Keratinocyte (primary cell): Measurements from ENCODE around the gene ALPI. TPM values are rescaled to one million over a fixed set of nuclear protein-coding genes. Genes with fewer than 3 reads are reported as not detected.
"Not testable (repeated sequence)": the region's sequence is repeated elsewhere in the genome, so short reads cannot be mapped to it uniquely, and the experiment has no call there.

Source experiments
- DNase-seq: peaks from one replicate; pipeline ENCODE4 v3.0.0-alpha.2; 2011; ENCODE audit warnings: low read depth, missing footprints, low spot score
- FAIRE-seq: peaks from 2 replicates; lab custom pipeline; 2011; peaks lifted over from hg19 to GRCh38; lab: Jason Lieb, UNC
- H2AFZ ChIP-seq: 2 replicates; pipeline ENCODE4 v1.6.0; 2012; ENCODE audit warnings: low read length, control low read depth, inconsistent platforms; ENCODE audit not compliant: control insufficient read depth
- H3K27ac ChIP-seq: 2 replicates; pipeline ENCODE4 v1.5.1; 2011; ENCODE audit warnings: low read length; ENCODE audit not compliant: control insufficient read depth, insufficient read depth
- H3K27me3 ChIP-seq: 3 replicates; pipeline ENCODE4 v1.6.0; 2011; ENCODE audit warnings: low read length; ENCODE audit not compliant: control insufficient read depth, insufficient read depth; ENCODE audit errors: extremely low read depth
- H3K36me3 ChIP-seq, 2 experiments: 2 replicates in 1 of 2; 3 replicates in 1 of 2; pipeline ENCODE4 v1.5.1; 2011; ENCODE audit warnings: low read length in 2 of 2, mild to moderate bottlenecking in 1 of 2; ENCODE audit not compliant: control insufficient read depth in 2 of 2, insufficient read depth in 2 of 2; ENCODE audit errors: extremely low read depth in 1 of 2
- H3K4me1 ChIP-seq: 3 replicates; pipeline ENCODE4 v1.5.1; 2011; ENCODE audit warnings: low read length; ENCODE audit not compliant: control insufficient read depth, insufficient read depth; ENCODE audit errors: extremely low read depth
- H3K4me2 ChIP-seq: 3 replicates; pipeline ENCODE4 v1.6.0; 2011; ENCODE audit warnings: low read depth, low read length; ENCODE audit not compliant: control insufficient read depth, insufficient read depth; ENCODE audit errors: extremely low read depth
- H3K4me3 ChIP-seq, 3 experiments: fragments of 200-600 bp in 1 of 3; sonication (generic) in 1 of 3; 2 replicates in 2 of 3; 3 replicates in 1 of 3; pipeline ENCODE4 v1.5.1; 2011 to 2016; ENCODE audit warnings: low read length in 3 of 3, mild to moderate bottlenecking in 3 of 3, control low read depth in 2 of 3, inconsistent platforms in 1 of 3, low read depth in 1 of 3, mixed read lengths in 1 of 3, mixed run types in 1 of 3, moderate library complexity in 1 of 3; ENCODE audit not compliant: control insufficient read depth in 2 of 3, insufficient read depth in 2 of 3; ENCODE audit errors: extremely low read depth in 1 of 3
- H3K79me2 ChIP-seq: 2 replicates; pipeline ENCODE4 v1.6.0; 2012; ENCODE audit warnings: low read length; ENCODE audit not compliant: control insufficient read depth, insufficient read depth
- H3K9ac ChIP-seq: 3 replicates; pipeline ENCODE4 v1.6.0; 2011; ENCODE audit warnings: low read length; ENCODE audit not compliant: control insufficient read depth, insufficient read depth; ENCODE audit errors: extremely low read depth
- H3K9me1 ChIP-seq: 3 replicates; pipeline ENCODE4 v1.6.0; 2011; ENCODE audit warnings: low read length; ENCODE audit not compliant: control insufficient read depth, insufficient read depth; ENCODE audit errors: extremely low read depth
- H3K9me3 ChIP-seq: 2 replicates; pipeline ENCODE4 v1.5.1; 2012; ENCODE audit warnings: low read depth, low read length; ENCODE audit not compliant: control insufficient read depth
- H4K20me1 ChIP-seq: 3 replicates; pipeline ENCODE4 v1.6.0; 2011; ENCODE audit warnings: low read length; ENCODE audit not compliant: control insufficient read depth, insufficient read depth; ENCODE audit errors: extremely low read depth
- EZH2 ChIP-seq: IDR thresholded peaks from one replicate; pipeline ENCODE4 v1.6.1; 2012; ENCODE audit warnings: inconsistent platforms, mild to moderate bottlenecking, low read length, moderate library complexity
- dilution Hi-C: fragments of 300-500 bp; cut with MboI; formaldehyde crosslinking; loops from one replicate; pipeline ENCODE4 v1.7.0; 2020; ENCODE audit warnings: low sequenced_read_pairs; ENCODE audit not compliant: extremely low pct_ligation_motif_present
- polyA plus RNA-seq, 5 experiments: library from polyadenylated mRNA; depleted of rRNA in 3 of 5; stranded (reverse) in 3 of 5; stranded (forward) in 1 of 5; unstranded in 1 of 5; fragments of >200 nt; gene quantifications; 1 replicate in 1 of 5; 2 replicates in 3 of 5; 3 replicates in 1 of 5; pipeline versions ENCODE4 v1.2.1 to v1.2.3, GENCODE V29; 2011 to 2012; ENCODE audit warnings: missing spikeins in 2 of 5, low read depth in 1 of 5, low replicate concordance in 1 of 5
- TF ChIP-seq, protein P1 (sequence below), 3 experiments: IDR thresholded peaks in 1 of 3; conservative IDR thresholded peaks in 1 of 3; optimal IDR thresholded peaks in 1 of 3; 2 replicates in 2 of 3; 3 replicates in 1 of 3; pipeline versions ENCODE3 to v1.5.1; 2011; ENCODE audit warnings: low read length in 3 of 3, mild to moderate bottlenecking in 3 of 3, moderate library complexity in 2 of 3, control low read depth in 1 of 3, inconsistent platforms in 1 of 3; ENCODE audit not compliant: insufficient read depth in 2 of 3; ENCODE audit errors: extremely low read depth in 1 of 3

Gene ALPI
- polyA plus RNA-seq, 1 donor (not counting 4 experiments of a cell fraction or from before 2014, with no cell fraction given): not detected

DNA sequence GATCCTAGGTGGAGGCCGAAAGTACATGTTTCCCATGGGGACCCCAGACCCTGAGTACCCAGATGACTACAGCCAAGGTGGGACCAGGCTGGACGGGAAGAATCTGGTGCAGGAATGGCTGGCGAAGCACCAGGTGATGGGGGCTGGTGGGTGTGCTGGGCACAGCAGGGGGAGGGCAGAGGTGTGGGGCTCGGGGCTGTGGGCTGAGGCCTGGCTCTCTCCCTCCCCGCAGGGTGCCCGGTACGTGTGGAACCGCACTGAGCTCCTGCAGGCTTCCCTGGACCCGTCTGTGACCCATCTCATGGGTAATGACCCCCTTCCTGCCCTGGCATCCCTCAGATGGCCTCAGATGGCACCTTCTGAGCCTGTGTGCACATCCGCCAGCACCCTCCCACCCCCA is 47.7 kb upstream of the ALPI start:
- DNase-seq, H3K27ac ChIP-seq, H4K20me1 ChIP-seq, H3K4me2 ChIP-seq, H3K79me2 ChIP-seq, H3K27me3 ChIP-seq, FAIRE-seq, H3K9me1 ChIP-seq, H3K9me3 ChIP-seq, H3K9ac ChIP-seq, H3K4me3 ChIP-seq, H2AFZ ChIP-seq, dilution Hi-C loops, H3K4me1 ChIP-seq, H3K36me3 ChIP-seq: not testable (repeated sequence)

DNA sequence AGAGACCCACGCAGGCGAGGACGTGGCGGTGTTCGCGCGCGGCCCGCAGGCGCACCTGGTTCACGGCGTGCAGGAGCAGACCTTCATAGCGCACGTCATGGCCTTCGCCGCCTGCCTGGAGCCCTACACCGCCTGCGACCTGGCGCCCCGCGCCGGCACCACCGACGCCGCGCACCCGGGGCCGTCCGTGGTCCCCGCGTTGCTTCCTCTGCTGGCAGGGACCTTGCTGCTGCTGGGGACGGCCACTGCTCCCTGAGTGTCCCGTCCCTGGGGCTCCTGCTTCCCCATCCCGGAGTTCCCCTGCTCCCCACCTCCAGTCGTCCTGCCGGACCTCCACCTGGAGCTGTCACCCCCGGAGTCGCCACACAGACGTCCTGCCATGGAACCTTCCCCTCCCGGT is 46.3 kb upstream of the ALPI start:
- H3K27ac ChIP-seq, H3K9me3 ChIP-seq, DNase-seq, H3K9me1 ChIP-seq, H3K27me3 ChIP-seq, H3K4me3 ChIP-seq, H2AFZ ChIP-seq, FAIRE-seq, H3K79me2 ChIP-seq, H3K36me3 ChIP-seq, dilution Hi-C loops, H4K20me1 ChIP-seq, H3K4me2 ChIP-seq, H3K4me1 ChIP-seq, H3K9ac ChIP-seq: not testable (repeated sequence)

DNA sequence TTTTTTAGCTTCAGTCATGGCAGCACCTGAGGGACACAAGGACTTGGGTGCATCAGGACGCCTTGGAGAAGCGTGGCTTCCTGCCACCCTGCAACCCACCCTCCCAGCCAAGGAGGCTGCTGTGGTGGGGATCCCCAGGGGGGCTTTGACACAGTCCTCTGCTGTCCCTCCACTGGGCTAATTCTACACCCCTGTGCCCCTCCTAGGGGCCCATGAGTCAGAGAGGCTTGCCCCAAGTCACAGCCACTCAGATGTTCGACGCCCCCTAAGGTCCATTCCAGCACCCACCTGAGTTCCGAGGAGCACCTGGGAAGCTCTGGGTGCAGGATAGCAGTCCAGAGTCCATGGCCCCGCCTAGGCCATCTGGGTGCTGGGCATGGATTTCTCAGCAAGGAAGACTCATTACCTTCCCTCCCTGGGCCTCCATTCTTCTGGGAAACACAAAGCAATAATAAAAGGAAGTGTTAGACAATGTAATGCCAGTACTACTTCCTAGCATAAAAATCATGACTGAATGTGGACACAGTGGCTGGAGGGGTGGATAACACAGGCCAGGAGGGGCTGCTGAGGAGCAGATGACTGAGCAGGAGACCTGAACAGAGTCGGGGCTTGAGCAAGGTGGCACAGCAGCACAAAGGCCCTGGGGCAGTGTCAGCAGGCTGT is 45.6 kb upstream of the ALPI start:
- no peak for FAIRE-seq
- dilution Hi-C loops: no loop called here

More for the DNA sequence above, 45.6 kb upstream of the ALPI start:
- H3K27ac ChIP-seq: no peak overlapping the region
- no peaks in the 10 kb centered on the region for H3K4me1 ChIP-seq
- H3K4me3 ChIP-seq: no peak overlapping the region
- no peak overlapping the region for H2AFZ ChIP-seq
- no peaks in the 10 kb centered on the region for H3K9me3 ChIP-seq
- H3K4me2 ChIP-seq: no peak overlapping the region
- no peaks in the 10 kb centered on the region for H4K20me1 ChIP-seq
- H3K27me3 ChIP-seq: peaks cover 14% of the 10 kb centered on the region
- DNase-seq: no peak
- TF ChIP-seq, protein P1, sequence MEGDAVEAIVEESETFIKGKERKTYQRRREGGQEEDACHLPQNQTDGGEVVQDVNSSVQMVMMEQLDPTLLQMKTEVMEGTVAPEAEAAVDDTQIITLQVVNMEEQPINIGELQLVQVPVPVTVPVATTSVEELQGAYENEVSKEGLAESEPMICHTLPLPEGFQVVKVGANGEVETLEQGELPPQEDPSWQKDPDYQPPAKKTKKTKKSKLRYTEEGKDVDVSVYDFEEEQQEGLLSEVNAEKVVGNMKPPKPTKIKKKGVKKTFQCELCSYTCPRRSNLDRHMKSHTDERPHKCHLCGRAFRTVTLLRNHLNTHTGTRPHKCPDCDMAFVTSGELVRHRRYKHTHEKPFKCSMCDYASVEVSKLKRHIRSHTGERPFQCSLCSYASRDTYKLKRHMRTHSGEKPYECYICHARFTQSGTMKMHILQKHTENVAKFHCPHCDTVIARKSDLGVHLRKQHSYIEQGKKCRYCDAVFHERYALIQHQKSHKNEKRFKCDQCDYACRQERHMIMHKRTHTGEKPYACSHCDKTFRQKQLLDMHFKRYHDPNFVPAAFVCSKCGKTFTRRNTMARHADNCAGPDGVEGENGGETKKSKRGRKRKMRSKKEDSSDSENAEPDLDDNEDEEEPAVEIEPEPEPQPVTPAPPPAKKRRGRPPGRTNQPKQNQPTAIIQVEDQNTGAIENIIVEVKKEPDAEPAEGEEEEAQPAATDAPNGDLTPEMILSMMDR (optimal IDR thresholded peaks at IDR 0.05 in 1 of 3, IDR thresholded peaks at IDR 0.05 in 1 of 3, conservative IDR thresholded peaks at IDR 0.05 in 1 of 3; ENCODE audit: extremely low read depth in 1 of 3, insufficient read depth in 2 of 3, low read length in 3 of 3): no peak
- TF ChIP-seq EZH2: no peak
- H3K9me1 ChIP-seq: no peaks in the 10 kb centered on the region
- no peaks in the 10 kb centered on the region for H3K36me3 ChIP-seq
- no peaks in the 10 kb centered on the region for H3K79me2 ChIP-seq
- H3K9ac ChIP-seq: no peak overlapping the region
